H1 (cell line): Measurements from ENCODE around the gene ZBP1. TPM values are rescaled to one million over a fixed set of nuclear protein-coding genes. Genes with fewer than 3 reads are reported as not detected.

ENCODE experiments used
- CTCF ChIA-PET: fragments of 300-600 bp; sonication (Branson Sonifier 250); formaldehyde crosslinking; loops from one replicate; lab custom pipeline; 2021; ENCODE audit not compliant: partially characterized antibody; lab: Charles Lee
- POLR2A ChIA-PET: fragments of 300-600 bp; sonication (Branson Sonifier 250); formaldehyde crosslinking; loops from one replicate; lab custom pipeline; 2021; ENCODE audit warnings: inconsistent platforms; ENCODE audit not compliant: partially characterized antibody; lab: Charles Lee
- DNase-seq, 2 experiments: peaks; one replicate each; pipeline versions ENCODE4 v3.0.0 to v3.0.0-alpha.2; 2010 to 2022; ENCODE audit warnings: low spot score in 2 of 2, low read depth in 1 of 2, mixed read lengths in 1 of 2
- FAIRE-seq: peaks from 2 replicates; lab custom pipeline; 2011; peaks lifted over from hg19 to GRCh38; lab: Jason Lieb, UNC
- H2AFZ ChIP-seq: 2 replicates; pipeline ENCODE4 v1.8.1; 2012; ENCODE audit warnings: low read length, inconsistent platforms
- H2AK5ac ChIP-seq: 2 replicates; pipeline ENCODE4 v1.6.1; 2013; ENCODE audit warnings: low read depth, low read length
- H2BK120ac ChIP-seq: replicated peaks from 2 replicates; pipeline ENCODE3; 2013; ENCODE audit warnings: low read depth, low read length, inconsistent platforms
- H2BK12ac ChIP-seq: 2 replicates; pipeline ENCODE4 v1.6.1; 2013; ENCODE audit warnings: low read depth, low read length
- H2BK15ac ChIP-seq: 2 replicates; pipeline ENCODE4 v1.6.1; 2013; ENCODE audit warnings: low read length
- H2BK20ac ChIP-seq: 2 replicates; pipeline ENCODE4 v1.6.1; 2013; ENCODE audit warnings: low read length
- H2BK5ac ChIP-seq: 2 replicates; pipeline ENCODE4 v1.6.1; 2013; ENCODE audit warnings: low read depth, low read length
- H3K14ac ChIP-seq: 2 replicates; pipeline ENCODE4 v1.6.1; 2013; ENCODE audit warnings: inconsistent platforms; ENCODE audit not compliant: insufficient read length
- H3K18ac ChIP-seq: 2 replicates; pipeline ENCODE4 v1.6.1; 2013; ENCODE audit warnings: low read length; ENCODE audit errors: extremely low read depth
- H3K23ac ChIP-seq: 2 replicates; pipeline ENCODE4 v1.6.1; 2013; ENCODE audit warnings: inconsistent platforms; ENCODE audit not compliant: insufficient read length
- H3K23me2 ChIP-seq: 2 replicates; pipeline ENCODE4 v1.6.1; 2013; ENCODE audit warnings: low read depth, low read length
- H3K27ac ChIP-seq: 2 replicates; pipeline ENCODE4 v1.6.1; 2011; ENCODE audit warnings: low read depth, low read length, inconsistent platforms
- H3K27me3 ChIP-seq, 4 experiments: replicated peaks in 1 of 4; 1 replicate in 1 of 4; 2 replicates in 3 of 4; pipeline versions ENCODE4 v1.6.1 to v1.8.1; 2011 to 2013; ENCODE audit warnings: low read length in 3 of 4, mild to moderate bottlenecking in 3 of 4, inconsistent platforms in 2 of 4, mixed read lengths in 2 of 4, moderate library complexity in 1 of 4; ENCODE audit not compliant: control insufficient read depth in 3 of 4, insufficient read depth in 3 of 4; ENCODE audit errors: extremely low read depth in 1 of 4
- H3K36me3 ChIP-seq, 4 experiments: 2 replicates each; pipeline versions ENCODE4 v1.6.1 to v1.8.1; 2011 to 2013; ENCODE audit warnings: mild to moderate bottlenecking in 4 of 4, low read length in 3 of 4, moderate library complexity in 2 of 4, control low read depth in 1 of 4, inconsistent platforms in 1 of 4; ENCODE audit not compliant: insufficient read depth in 4 of 4, control insufficient read depth in 2 of 4
- H3K4ac ChIP-seq: replicated peaks from 2 replicates; pipeline ENCODE3; 2013; ENCODE audit warnings: low read length, low read depth, mixed read lengths, inconsistent platforms; ENCODE audit not compliant: insufficient read length
- H3K4me1 ChIP-seq, 4 experiments: replicated peaks in 1 of 4; 1 replicate in 1 of 4; 2 replicates in 3 of 4; pipeline versions ENCODE4 v1.6.1 to v1.8.1; 2011 to 2013; ENCODE audit warnings: low read length in 3 of 4, inconsistent platforms in 2 of 4, mixed read lengths in 1 of 4; ENCODE audit not compliant: insufficient read depth in 4 of 4, control insufficient read depth in 3 of 4
- H3K4me2 ChIP-seq, 2 experiments: 2 replicates each; pipeline versions ENCODE4 v1.6.1 to v1.8.1; 2011 to 2013; ENCODE audit warnings: low read depth in 2 of 2, low read length in 2 of 2, control low read depth in 1 of 2, inconsistent platforms in 1 of 2, mild to moderate bottlenecking in 1 of 2; ENCODE audit not compliant: insufficient read depth in 1 of 2
- H3K4me3 ChIP-seq, 4 experiments: fragments of 200-600, 300-600 bp in 1 of 4; sonication (generic), shearing (Covaris generic), sonication (Bioruptor Twin) in 1 of 4; 2 replicates each; pipeline versions ENCODE4 v1.5.1 to v1.8.1; 2011 to 2016; ENCODE audit warnings: low read length in 4 of 4, low read depth in 3 of 4, control low read depth in 2 of 4, inconsistent platforms in 2 of 4, mild to moderate bottlenecking in 2 of 4, mixed read lengths in 1 of 4, moderate library complexity in 1 of 4; ENCODE audit not compliant: insufficient read depth in 2 of 4; ENCODE audit errors: extremely low read depth in 1 of 4
- H3K56ac ChIP-seq: replicated peaks from 2 replicates; pipeline ENCODE3; 2013; ENCODE audit warnings: low read depth, mild to moderate bottlenecking, mixed read lengths, low read length, inconsistent platforms; ENCODE audit not compliant: insufficient read length
- H3K79me1 ChIP-seq: 2 replicates; pipeline ENCODE4 v1.6.1; 2013; ENCODE audit warnings: low read depth, low read length, control low read depth
- H3K79me2 ChIP-seq, 2 experiments: 2 replicates each; pipeline versions ENCODE4 v1.6.1 to v1.8.1; 2012 to 2013; ENCODE audit warnings: low read length in 2 of 2, mild to moderate bottlenecking in 2 of 2, inconsistent platforms in 1 of 2; ENCODE audit not compliant: insufficient read depth in 2 of 2, control insufficient read depth in 1 of 2
- H3K9ac ChIP-seq, 4 experiments: replicated peaks in 1 of 4; 1 replicate in 1 of 4; 2 replicates in 3 of 4; pipeline versions ENCODE4 v1.6.1 to v1.8.1; 2011 to 2013; ENCODE audit warnings: low read depth in 3 of 4, low read length in 3 of 4, control low read depth in 2 of 4, mild to moderate bottlenecking in 2 of 4, moderate library complexity in 2 of 4, inconsistent platforms in 1 of 4; ENCODE audit errors: extremely low read depth in 1 of 4
- H3K9me3 ChIP-seq, 2 experiments: 2 replicates each; pipeline versions ENCODE4 v1.6.1 to v1.8.1; 2012 to 2013; ENCODE audit warnings: mild to moderate bottlenecking in 2 of 2, moderate library complexity in 2 of 2, control low read depth in 1 of 2, inconsistent platforms in 1 of 2, low read depth in 1 of 2, low read length in 1 of 2, mixed read lengths in 1 of 2; ENCODE audit not compliant: insufficient read depth in 2 of 2
- H4K20me1 ChIP-seq, 2 experiments: replicated peaks in 1 of 2; 2 replicates each; pipeline versions ENCODE3 to v1.8.1; 2011 to 2013; ENCODE audit warnings: inconsistent platforms in 2 of 2, low read length in 2 of 2, mild to moderate bottlenecking in 1 of 2; ENCODE audit not compliant: insufficient read depth in 2 of 2, control insufficient read depth in 1 of 2
- H4K5ac ChIP-seq: 2 replicates; pipeline ENCODE4 v1.6.1; 2013; ENCODE audit warnings: low read length, low read depth, mixed read lengths, inconsistent platforms; ENCODE audit not compliant: insufficient read length
- H4K8ac ChIP-seq: 2 replicates; pipeline ENCODE4 v1.8.0; 2013; ENCODE audit warnings: mild to moderate bottlenecking, moderate library complexity, low read length, inconsistent platforms; ENCODE audit not compliant: insufficient read depth; ENCODE audit errors: extremely low read depth
- H4K91ac ChIP-seq: replicated peaks from 2 replicates; pipeline ENCODE3; 2013; ENCODE audit warnings: low read length, mixed read lengths, inconsistent platforms; ENCODE audit not compliant: insufficient read length
- EZH2 ChIP-seq: fragments of 200-600 bp; sonication (generic); IDR thresholded peaks from 2 replicates; pipeline ENCODE4 v1.7.1; 2012; ENCODE audit warnings: low read depth, mild to moderate bottlenecking, moderate library complexity, low read length, inconsistent platforms; ENCODE audit not compliant: severe bottlenecking
- FOSL1 ChIP-seq: IDR thresholded peaks from 2 replicates; pipeline ENCODE4 v1.6.1; 2011; ENCODE audit warnings: mild to moderate bottlenecking, low read depth, low read length, moderate library complexity; ENCODE audit not compliant: insufficient read depth
- JUND ChIP-seq: IDR thresholded peaks from 2 replicates; pipeline ENCODE4 v1.6.1; 2011; ENCODE audit warnings: mild to moderate bottlenecking, improper control_type of control experiment, low read length
- MAX ChIP-seq: IDR thresholded peaks from 2 replicates; pipeline ENCODE4 v1.6.1; 2012; ENCODE audit warnings: inconsistent platforms
- POLR2AphosphoS5 ChIP-seq: IDR thresholded peaks from 2 replicates; pipeline ENCODE4 v1.6.1; 2011; ENCODE audit warnings: low read depth, low read length
- POU5F1 ChIP-seq: IDR thresholded peaks from 2 replicates; pipeline ENCODE4 v1.6.1; 2011; ENCODE audit warnings: low read depth, mild to moderate bottlenecking, low read length, moderate library complexity
- SAP30 ChIP-seq: fragments of 300-600 bp; sonication (generic); IDR thresholded peaks from 2 replicates; pipeline ENCODE4 v1.7.1; 2012; ENCODE audit warnings: low read length, moderate library complexity, mild to moderate bottlenecking, inconsistent platforms; ENCODE audit not compliant: insufficient read depth, insufficient replicate concordance
- SIN3A ChIP-seq, 2 experiments: IDR thresholded peaks in 1 of 2; conservative IDR thresholded peaks in 1 of 2; 2 replicates each; pipeline ENCODE4 v1.6.1; 2011 to 2012; ENCODE audit warnings: low read length in 2 of 2, improper control_type of control experiment in 1 of 2, low read depth in 1 of 2, mild to moderate bottlenecking in 1 of 2
- TAF7 ChIP-seq: optimal IDR thresholded peaks from 2 replicates; pipeline ENCODE3; 2011; ENCODE audit warnings: low read depth, mild to moderate bottlenecking, inconsistent platforms, low read length, moderate library complexity, borderline replicate concordance
- USF2 ChIP-seq: IDR thresholded peaks from 2 replicates; pipeline ENCODE4 v1.6.1; 2011; ENCODE audit warnings: low read length, improper control_type of control experiment
- WGBS, 2 experiments: shearing (Covaris generic) in 1 of 2; methylation state at CpG; one replicate each; pipeline versions ENCODE4 v1.1.6 to v1.1.7; 2013 to 2015; ENCODE audit warnings: low lambda C conversion rate in 2 of 2, mixed read lengths in 2 of 2, inconsistent platforms in 1 of 2, low coverage in 1 of 2, missing lambda C conversion rate in 1 of 2; ENCODE audit not compliant: insufficient replicate concordance in 2 of 2, insufficient coverage in 1 of 2, insufficient read length in 1 of 2; ENCODE audit errors: extremely low coverage in 1 of 2, missing lambda C conversion rate in 1 of 2; 5-methylcytosine and 5-hydroxymethylcytosine counted together
- polyA plus RNA-seq, 7 experiments: library from polyadenylated mRNA; depleted of rRNA in 3 of 7; stranded (reverse) in 5 of 7; unstranded in 2 of 7; fragments of >200 nt in 5 of 7; fragments of 200-250 nt in 2 of 7; gene quantifications; 1 replicate in 5 of 7; 2 replicates in 1 of 7; 4 replicates in 1 of 7; pipeline versions ENCODE4 v1.2.1 to v1.2.3, GENCODE V29; 2011 to 2013; ENCODE audit warnings: missing spikeins in 2 of 7, mixed read lengths in 2 of 7
- total RNA-seq: library from RNA; stranded (reverse); fragmentation: NEBNext Ultra II Directional; extraction: Animal tissue kit (Norgen Biotek cat#: 25700); gene quantifications from 2 replicates; pipeline ENCODE4 v1.2.1, GENCODE V29; 2021

The ZBP1 gene
- total and polyA plus RNA-seq, 2 of the 8 experiments (the other 6 are each of a cell fraction or from before 2014, with no cell fraction given): not detected

- H2BK120ac ChIP-seq: no peak overlapping the region
- no peaks in the 10 kb centered on the region for H3K79me1 ChIP-seq
- H3K27ac ChIP-seq: no peak overlapping the region
- H2BK15ac ChIP-seq: no peak overlapping the region
- 90% methylated on average over 16 of the region's 16 CpGs; no CpG with 5 or more reads in 1 of the 2 experiments for WGBS, 2 experiments
- H2BK5ac ChIP-seq: no peak overlapping the region
- H3K56ac ChIP-seq: no peak overlapping the region
- peak in 1 of 2 experiments; percentile 26 for DNase-seq
- H2BK12ac ChIP-seq: no peak overlapping the region
- H4K91ac ChIP-seq: no peak overlapping the region
- no peaks in the 10 kb centered on the region for H4K20me1 ChIP-seq
- H3K14ac ChIP-seq: no peak overlapping the region
- peak overlapping the region; percentile 28; the same call in 1 of the 2 replicates for H4K8ac ChIP-seq
- no peak overlapping the region for H2AFZ ChIP-seq
- H3K79me2 ChIP-seq: no peaks in the 10 kb centered on the region
- H3K4me3 ChIP-seq: no peak overlapping the region
- no peak overlapping the region for H2AK5ac ChIP-seq
- H3K4me1 ChIP-seq: no peaks in the 10 kb centered on the region
- no peak overlapping the region for H4K5ac ChIP-seq
- H3K4me2 ChIP-seq: no peak overlapping the region
- H2BK20ac ChIP-seq: no peak overlapping the region
- ChIA-PET POLR2A (no interaction called here), CTCF (interaction anchor here (0.6 to 2.1 kb wide), 7 partner anchors 8 to 594 kb away, joined by 3 to 6 read pairs (median 4); no protein-coding TSS in a partner anchor)
- no peak overlapping the region for H3K4ac ChIP-seq
- H3K18ac ChIP-seq: no peak overlapping the region
- no peak for FAIRE-seq
- no peaks in the 10 kb centered on the region for H3K9me3 ChIP-seq
- H3K23me2 ChIP-seq: no peaks in the 10 kb centered on the region
- no peak overlapping the region for H3K23ac ChIP-seq
- no peaks in the 10 kb centered on the region for H3K27me3 ChIP-seq
- no peaks in the 10 kb centered on the region for H3K36me3 ChIP-seq
- H3K9ac ChIP-seq: no peak overlapping the region
- no peak for TF ChIP-seq TAF7
- no peak for TF ChIP-seq POU5F1
- TF ChIP-seq SAP30: no peak
- no peak for TF ChIP-seq EZH2
- TF ChIP-seq MAX: no peak
- no peak for TF ChIP-seq POLR2AphosphoS5
- TF ChIP-seq SIN3A (conservative IDR thresholded peaks at IDR 0.05 in 1 of 2, IDR thresholded peaks at IDR 0.05 in 1 of 2; ENCODE audit: low read depth in 1 of 2, low read length in 2 of 2): no peak
- no peak for TF ChIP-seq USF2
- no peak for TF ChIP-seq JUND
- TF ChIP-seq FOSL1: no peak
These were observed 5.5 kb downstream of the ZBP1 start for GRCh38 chr20:57614490-57615444.
